ENCODE measurements around the gene GULP1.
"Not testable (repeated sequence)": the region's sequence is repeated elsewhere in the genome, so short reads cannot be mapped to it uniquely, and the experiment has no call there.

Gene GULP1

GRCh38 chr2:188529710-188530109, 238.0 kb downstream of the GULP1 start:
- DNase-seq (ENCODE audit: low spot score), result no peak

DNA sequence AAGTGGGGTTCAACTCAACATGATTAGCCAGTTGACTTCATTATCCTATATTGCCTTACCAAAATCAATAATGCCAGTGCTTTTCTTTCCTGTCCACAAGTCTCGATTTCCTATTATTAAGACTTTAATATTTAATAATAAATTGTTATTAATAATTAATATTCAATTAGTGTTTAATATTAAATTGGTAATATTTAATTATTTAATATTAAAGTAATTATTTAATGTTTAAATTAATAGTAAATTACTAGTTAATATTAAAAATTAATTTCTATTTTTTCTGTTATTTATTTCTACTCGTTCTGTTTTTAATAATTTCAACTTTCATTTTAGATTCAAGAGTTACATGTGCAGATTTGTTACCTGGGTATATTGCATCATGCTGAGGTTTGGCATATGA, 243.2 kb downstream of the GULP1 start:
- DNase-seq (ENCODE audit: low spot score), result no peak

DNA sequence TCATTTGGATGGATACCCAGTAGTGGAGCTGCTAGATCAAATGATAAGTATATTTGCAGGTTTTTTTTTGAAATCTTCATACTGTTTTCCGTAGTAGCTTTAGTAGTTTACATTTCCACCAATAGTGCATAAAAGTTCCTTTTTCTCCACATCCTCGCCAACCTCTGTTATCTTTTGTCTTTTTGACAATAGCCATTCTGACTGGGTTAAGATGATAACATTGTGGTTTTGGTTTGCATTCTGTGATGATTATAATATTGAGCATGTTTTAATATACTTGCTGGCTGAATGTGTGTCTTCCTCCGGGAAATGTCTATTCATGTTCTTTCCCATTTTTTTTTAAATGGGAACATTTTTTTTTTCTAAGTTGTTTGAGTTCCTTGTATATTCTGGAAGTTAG, 260.0 kb downstream of the GULP1 start:
- DNase-seq (ENCODE audit: low spot score), result no peak

GRCh38 chr2:188557081-188557480, 265.4 kb downstream of the GULP1 start:
- DNase-seq (ENCODE audit: low spot score), result no peak

DNA sequence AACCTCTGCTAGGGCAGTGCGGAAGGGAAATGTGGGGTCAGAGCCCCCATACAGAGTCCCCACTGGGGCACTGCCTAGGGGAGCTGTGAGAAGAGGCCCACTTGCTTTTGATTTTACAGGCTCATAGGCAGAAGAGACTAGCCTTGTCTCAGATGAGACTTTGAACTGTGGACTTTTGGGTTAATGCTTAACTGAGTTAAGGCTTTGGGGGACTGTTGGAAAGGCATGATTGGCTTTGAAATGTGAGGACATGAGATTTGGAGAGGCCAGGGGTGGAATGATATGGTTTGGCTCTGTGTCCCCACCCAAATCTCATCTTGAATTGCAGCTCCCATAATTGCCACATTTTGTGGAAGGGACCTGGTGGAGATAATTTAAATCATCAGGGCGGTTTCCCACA, 267.8 kb downstream of the GULP1 start:
- DNase-seq (ENCODE audit: low spot score), result not testable (repeated sequence)

DNA sequence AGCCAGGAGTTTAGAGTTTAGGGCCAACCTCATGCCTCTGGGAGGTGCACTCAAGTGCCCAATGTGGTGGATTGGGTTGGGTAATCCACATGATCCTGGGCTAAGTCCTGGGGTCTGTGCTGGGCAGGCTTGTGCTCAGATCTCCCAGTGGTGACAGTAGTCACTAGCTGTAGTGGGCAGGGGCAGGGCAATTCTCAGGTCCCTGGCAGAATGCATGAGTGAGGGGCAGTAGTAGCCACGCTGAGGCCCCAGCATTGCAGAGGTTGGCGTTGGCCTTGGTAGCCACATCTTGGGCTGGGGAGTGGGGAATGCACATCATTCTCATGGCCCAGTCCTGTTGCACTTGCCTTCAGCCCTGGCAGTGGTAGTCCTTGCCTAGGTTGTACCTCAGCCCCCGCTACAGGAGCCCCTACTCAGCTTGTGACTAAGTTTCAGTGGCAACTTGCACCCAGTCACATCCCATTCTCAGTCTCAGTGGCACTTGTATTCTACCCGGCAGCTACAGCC, 269.9 kb downstream of the GULP1 start:
- no peak for DNase-seq (ENCODE audit: low spot score)

- DNase-seq (ENCODE audit: low spot score), result no peak
These were observed 277.9 kb downstream of the GULP1 start for GRCh38 chr2:188569431-188570165.

GRCh38 chr2:188570370-188570769, 278.7 kb downstream of the GULP1 start:
- no peak for DNase-seq (ENCODE audit: low spot score)

- no peak for DNase-seq (ENCODE audit: low spot score)
These were observed 280.0 kb downstream of the GULP1 start for GRCh38 chr2:188571543-188572303.

DNA sequence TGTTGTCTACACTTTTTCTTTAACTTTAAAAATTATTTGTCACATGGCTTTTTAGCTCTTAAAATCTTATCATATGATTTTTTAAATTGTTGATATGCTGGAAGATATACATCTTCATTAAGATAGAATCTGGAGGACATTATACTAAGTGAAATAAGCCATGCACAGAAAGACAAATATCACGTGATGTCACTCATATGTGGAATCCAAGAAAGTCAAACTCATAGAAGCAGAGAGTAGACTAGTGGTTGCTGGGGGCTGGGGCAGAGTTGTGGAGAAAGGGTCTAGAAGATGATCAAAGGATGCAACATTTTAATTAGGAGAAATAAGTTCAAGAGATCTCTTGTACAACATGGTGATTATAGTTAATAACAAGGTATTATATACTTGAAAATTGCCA, 280.9 kb downstream of the GULP1 start:
- no peak for DNase-seq (ENCODE audit: low spot score)

GRCh38 chr2:188573453-188573852, 281.8 kb downstream of the GULP1 start:
- no peak for DNase-seq (ENCODE audit: low spot score)

DNA sequence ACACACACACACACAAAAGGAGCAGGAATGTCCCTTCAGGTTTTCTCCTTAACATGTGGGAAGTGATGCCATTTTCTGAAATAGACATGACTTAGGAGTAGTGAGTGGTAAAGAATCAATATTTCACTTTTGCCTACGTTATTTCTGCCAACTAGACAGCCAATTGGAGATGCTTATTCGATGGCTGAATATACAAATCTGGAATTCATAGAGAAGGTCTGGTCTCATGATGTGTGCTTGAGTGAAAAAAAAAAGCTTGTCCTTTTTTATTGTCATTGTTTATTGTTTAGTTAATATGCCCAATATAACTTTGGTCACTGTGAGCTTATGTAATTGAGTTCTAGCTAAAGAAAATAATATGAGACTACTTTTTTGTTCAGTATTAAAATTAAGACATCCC, 284.3 kb downstream of the GULP1 start:
- DNase-seq (ENCODE audit: low spot score), result no peak

- DNase-seq (ENCODE audit: low spot score), result no peak
These were observed 285.0 kb downstream of the GULP1 start for GRCh38 chr2:188576651-188577050.

GRCh38 chr2:188577231-188577630, 285.6 kb downstream of the GULP1 start:
- DNase-seq (ENCODE audit: low spot score), result no peak

GRCh38 chr2:188580738-188581137, 289.1 kb downstream of the GULP1 start:
- DNase-seq (ENCODE audit: low spot score), result no peak

DNA sequence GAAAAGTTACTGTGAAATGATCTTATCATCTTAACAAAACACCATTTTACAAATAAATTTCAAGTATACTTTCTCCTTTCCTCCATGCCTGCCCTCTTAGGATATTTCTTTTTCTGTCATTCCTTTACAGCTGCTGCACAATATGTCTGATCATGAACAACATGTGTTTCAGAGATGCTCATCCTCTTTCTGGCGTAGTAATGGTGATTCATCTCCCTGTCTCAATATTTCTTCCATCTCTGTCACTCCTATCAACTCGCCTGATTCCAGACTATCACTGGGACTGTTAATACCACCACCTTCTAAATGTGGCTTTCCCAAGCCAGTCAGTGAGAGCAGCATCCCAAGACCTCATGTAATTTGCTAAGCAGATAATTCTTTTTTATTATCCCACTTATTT, 290.5 kb downstream of the GULP1 start:
- no peak for DNase-seq (ENCODE audit: low spot score)

DNA sequence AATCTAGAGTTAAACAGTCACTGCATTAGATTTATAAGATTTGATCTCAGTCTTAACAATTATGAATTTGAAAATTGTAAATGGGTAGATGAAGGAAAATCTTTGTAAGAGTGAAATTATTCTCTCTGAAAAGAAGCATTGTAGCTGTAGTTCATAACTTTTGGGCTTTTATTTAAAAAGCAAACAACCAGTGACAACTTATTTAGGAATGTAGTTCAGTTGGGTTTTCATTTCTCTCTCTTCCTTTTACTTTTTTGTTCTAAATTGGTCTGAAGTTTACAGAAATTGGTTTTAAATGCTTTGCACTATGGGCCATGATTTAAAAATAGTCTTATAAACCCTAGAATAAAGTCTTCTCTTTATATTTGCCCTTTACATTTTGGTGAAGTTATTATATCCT, 296.6 kb downstream of the GULP1 start:
- DNase-seq (ENCODE audit: low spot score), result no peak

GRCh38 chr2:188596054-188596453, 304.4 kb downstream of the GULP1 start:
- DNase-seq (ENCODE audit: low spot score), result no peak

DNA sequence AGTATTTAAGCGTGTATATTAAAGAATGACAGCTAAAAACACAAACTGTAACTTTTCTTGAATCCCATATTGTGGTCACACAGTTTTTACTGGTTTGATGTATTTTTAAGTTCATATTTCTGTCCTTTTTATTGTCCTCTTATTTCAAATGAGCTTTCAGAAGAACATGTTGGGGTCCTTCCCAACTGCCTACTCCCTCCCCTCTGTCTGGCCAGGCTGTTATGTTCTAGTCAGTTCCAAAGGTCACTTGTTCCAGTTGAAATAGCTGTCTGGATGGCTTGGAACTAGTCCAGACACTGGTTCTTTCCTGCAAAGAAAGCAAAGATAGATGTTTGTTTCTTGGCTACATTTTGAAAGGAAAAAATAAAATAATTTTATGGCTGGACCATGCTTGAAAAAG, 306.9 kb downstream of the GULP1 start:
- no peak for DNase-seq (ENCODE audit: low spot score)

DNA sequence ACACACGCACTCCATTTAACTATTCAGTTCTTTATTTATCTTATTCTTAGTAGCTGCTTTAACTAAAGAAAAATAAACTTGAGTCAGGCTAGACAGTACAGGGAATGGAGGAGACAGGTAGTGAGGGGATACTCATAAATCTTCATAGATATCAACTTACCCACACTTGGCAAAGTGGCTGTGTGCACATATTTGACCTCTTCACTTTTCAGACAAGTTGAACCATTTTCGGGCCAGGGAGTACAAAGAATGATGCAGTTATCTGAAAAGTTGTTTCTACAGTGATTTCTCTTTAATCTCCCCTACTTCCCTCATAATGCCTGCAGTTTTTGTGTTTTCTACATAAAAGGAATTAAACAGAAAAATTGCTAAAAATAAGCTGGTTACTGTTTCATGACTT, 307.5 kb downstream of the GULP1 start:
- no peak for DNase-seq (ENCODE audit: low spot score)

DNA sequence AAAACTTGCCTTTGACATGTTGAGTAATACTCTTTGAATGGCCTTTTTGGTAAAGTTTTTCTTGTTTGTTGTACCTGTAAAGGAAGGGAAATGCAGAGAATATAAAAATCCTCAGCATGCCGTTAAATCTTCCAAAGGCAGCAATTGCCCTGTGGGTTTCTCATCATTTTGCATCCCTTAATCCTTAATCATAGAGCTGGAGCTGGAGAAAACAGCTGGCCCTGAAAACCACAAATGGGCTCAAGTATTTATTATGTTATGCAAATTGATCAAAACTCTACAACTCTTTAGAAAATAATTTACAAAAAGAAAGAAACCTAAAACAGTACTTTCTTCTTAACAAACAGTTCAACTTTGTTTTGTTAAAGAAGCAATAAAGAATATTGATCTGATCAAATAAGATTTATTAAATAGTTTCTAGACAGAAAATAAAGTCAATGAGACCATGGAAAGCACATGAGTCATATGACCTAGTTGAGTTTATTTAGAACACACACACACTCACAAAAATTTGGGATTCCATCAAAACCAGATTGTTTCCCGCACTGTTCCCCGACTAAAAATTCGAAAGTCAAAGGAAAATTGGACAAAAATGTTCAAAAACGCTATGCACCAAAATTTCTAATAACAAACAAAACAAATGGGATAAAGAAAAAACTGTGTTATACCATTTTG, 309.0 kb downstream of the GULP1 start:
- no peak for DNase-seq (ENCODE audit: low spot score)

DNA sequence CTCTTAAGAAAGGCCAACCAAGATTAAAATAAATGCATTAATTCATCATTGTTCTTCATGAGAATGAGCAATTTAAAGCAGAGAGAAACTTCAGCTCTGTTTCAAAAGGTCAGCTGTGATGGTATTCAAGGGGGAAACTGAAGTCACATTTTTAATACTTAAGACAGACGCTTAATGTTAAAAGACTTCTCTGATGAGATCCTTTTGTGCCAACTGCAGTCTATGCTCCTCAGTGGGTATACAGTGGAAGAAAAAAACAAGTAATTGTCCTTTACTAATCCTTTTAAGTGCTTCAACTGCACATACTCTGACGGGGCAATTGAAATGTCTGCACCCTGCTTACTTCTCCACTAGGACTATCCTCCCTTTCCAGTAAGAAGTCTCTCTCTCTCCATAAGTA, 309.7 kb downstream of the GULP1 start:
- DNase-seq (ENCODE audit: low spot score), result peak; percentile 28

- no peak for DNase-seq (ENCODE audit: low spot score)
These were observed 310.3 kb downstream of the GULP1 start for GRCh38 chr2:188601927-188602326.
